ENCODE measurements around the gene CEP57L1. TPM values are rescaled to one million over a fixed set of nuclear protein-coding genes. Genes with fewer than 3 reads are reported as not detected.

CEP57L1 gene
- total and polyA plus RNA-seq, 3 donors from 2014 or later = 32.5 to 50.6 (median 32.7) TPM

DNA sequence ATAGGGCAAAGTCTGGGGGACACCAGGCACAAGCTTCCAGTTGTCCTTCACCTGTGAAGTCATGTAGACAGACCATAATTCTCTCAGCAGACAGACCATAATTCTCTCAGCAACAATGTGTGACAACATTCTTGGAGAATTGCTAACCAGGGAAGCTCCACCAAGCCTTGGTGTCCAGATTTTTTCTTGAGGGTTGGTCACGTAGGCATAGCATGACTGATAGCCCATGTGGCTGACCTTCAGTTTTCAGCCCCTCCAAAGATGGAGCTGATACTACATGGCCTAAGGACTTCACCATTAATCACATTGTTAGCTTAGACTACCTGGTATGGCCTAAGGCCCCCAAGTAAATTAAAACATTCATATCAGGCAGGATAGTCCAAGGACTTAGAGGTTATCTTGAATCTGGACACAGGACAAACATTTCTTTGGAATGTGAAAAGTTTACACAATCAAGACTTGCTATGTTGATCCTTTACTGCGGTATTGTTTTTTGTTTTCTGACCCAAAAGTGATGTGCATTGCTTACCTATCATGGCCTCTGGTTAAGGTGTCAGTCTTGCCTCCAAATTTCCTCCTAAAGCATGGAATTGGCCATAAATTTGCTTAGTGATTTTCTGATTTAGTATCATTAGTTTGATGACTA lies 76.9 kb downstream of the CEP57L1 start:
- WGBS, 2 donors = 77 to 80% methylated on average over 2 of the region's 2 CpGs
- Histone ChIP-seq H3K36me3 (ENCODE audit: low read depth, missing control alignments) (no peaks in the 10 kb centered on the region), H3K4me3 (no peak overlapping the region), H3K9me3 (no peaks in the 10 kb centered on the region), H3K4me1 (no peaks in the 10 kb centered on the region), H3K27me3 (no peaks in the 10 kb centered on the region), H3K27ac (no peak overlapping the region)
- no peak for DNase-seq
- intact Hi-C loops (cut with DNase I; ENCODE audit: low total_unique reads) = no loop called here
- no peak for TF ChIP-seq CTCF (IDR thresholded peaks at IDR 0.05)

- no peaks in the 10 kb centered on the region for H3K27me3 ChIP-seq
- WGBS, 2 donors = 88 to 93% methylated on average over 2 of the region's 2 CpGs
Observed at GRCh38 chr6:109174916-109175315, 79.6 kb downstream of the CEP57L1 start.

GRCh38 chr6:109178921-109179320 lies 83.6 kb downstream of the CEP57L1 start:
- Histone ChIP-seq H3K9me3 (no peaks in the 10 kb centered on the region), H3K4me3 (no peak overlapping the region), H3K27me3 (no peaks in the 10 kb centered on the region), H3K4me1 (no peaks in the 10 kb centered on the region), H3K36me3 (ENCODE audit: low read depth, missing control alignments) (no peaks in the 10 kb centered on the region), H3K27ac (no peak overlapping the region)
- intact Hi-C loops (cut with DNase I; ENCODE audit: low total_unique reads) = no loop called here
- TF ChIP-seq POLR2A (IDR thresholded peaks at IDR 0.05) (no peak), CTCF (IDR thresholded peaks at IDR 0.05) (no peak)
- 47 to 91% methylated on average over 1 of the region's 1 CpG for WGBS, 2 donors
- no peak for DNase-seq

More at GRCh38 chr6:109174916-109175315, 79.6 kb downstream of the CEP57L1 start:
- Histone ChIP-seq H3K4me1 (no peaks in the 10 kb centered on the region), H3K27ac (no peak overlapping the region), H3K36me3 (ENCODE audit: low read depth, missing control alignments) (no peaks in the 10 kb centered on the region), H3K4me3 (no peak overlapping the region), H3K9me3 (no peaks in the 10 kb centered on the region)
- DNase-seq = no peak
- TF ChIP-seq CTCF (IDR thresholded peaks at IDR 0.05) (no peak), POLR2A (IDR thresholded peaks at IDR 0.05) (no peak)
- intact Hi-C loops (cut with DNase I; ENCODE audit: low total_unique reads) = no loop called here

GRCh38 chr6:109179507-109179906 lies 84.2 kb downstream of the CEP57L1 start:
- Histone ChIP-seq H3K4me3 (no peak overlapping the region), H3K4me1 (no peaks in the 10 kb centered on the region), H3K9me3 (no peaks in the 10 kb centered on the region), H3K27me3 (no peaks in the 10 kb centered on the region), H3K27ac (no peak overlapping the region), H3K36me3 (ENCODE audit: low read depth, missing control alignments) (no peaks in the 10 kb centered on the region)
- 66 to 69% methylated on average over 1 of the region's 1 CpG for WGBS, 2 donors
- intact Hi-C loops (cut with DNase I; ENCODE audit: low total_unique reads) = no loop called here
- no peak for DNase-seq
- no peak for TF ChIP-seq CTCF (IDR thresholded peaks at IDR 0.05)
- no peak for TF ChIP-seq POLR2A (IDR thresholded peaks at IDR 0.05)

- TF ChIP-seq POLR2A (IDR thresholded peaks at IDR 0.05) (no peak), CTCF (IDR thresholded peaks at IDR 0.05) (no peak)
- H3K4me3 ChIP-seq = no peak overlapping the region
- no peak overlapping the region for H3K27ac ChIP-seq
- H3K4me1 ChIP-seq = no peaks in the 10 kb centered on the region
- H3K27me3 ChIP-seq = no peaks in the 10 kb centered on the region
- 27 to 37% methylated on average over 2 of the region's 2 CpGs for WGBS, 2 donors
- H3K9me3 ChIP-seq = no peaks in the 10 kb centered on the region
- H3K36me3 ChIP-seq (ENCODE audit: low read depth, missing control alignments) = no peaks in the 10 kb centered on the region
- intact Hi-C loops (cut with DNase I; ENCODE audit: low total_unique reads) = loop anchor here (10.0 kb wide), 1 partner anchor 202 kb away; the partner anchor contains the start of gene CD164
- DNase-seq = no peak
Observed at GRCh38 chr6:109182578-109182977, 87.3 kb downstream of the CEP57L1 start.
